HG02588 (cell line): ENCODE data around the gene CD2.

Source experiments
- ATAC-seq: cut with Tn5 transposase; IDR thresholded peaks from one replicate; pipeline ENCODE4 v1.9.1; 2021; ENCODE audit warnings: mild to moderate bottlenecking, moderate library complexity; ENCODE audit not compliant: unreplicated experiment

Gene CD2, protein sequence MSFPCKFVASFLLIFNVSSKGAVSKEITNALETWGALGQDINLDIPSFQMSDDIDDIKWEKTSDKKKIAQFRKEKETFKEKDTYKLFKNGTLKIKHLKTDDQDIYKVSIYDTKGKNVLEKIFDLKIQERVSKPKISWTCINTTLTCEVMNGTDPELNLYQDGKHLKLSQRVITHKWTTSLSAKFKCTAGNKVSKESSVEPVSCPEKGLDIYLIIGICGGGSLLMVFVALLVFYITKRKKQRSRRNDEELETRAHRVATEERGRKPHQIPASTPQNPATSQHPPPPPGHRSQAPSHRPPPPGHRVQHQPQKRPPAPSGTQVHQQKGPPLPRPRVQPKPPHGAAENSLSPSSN

DNA sequence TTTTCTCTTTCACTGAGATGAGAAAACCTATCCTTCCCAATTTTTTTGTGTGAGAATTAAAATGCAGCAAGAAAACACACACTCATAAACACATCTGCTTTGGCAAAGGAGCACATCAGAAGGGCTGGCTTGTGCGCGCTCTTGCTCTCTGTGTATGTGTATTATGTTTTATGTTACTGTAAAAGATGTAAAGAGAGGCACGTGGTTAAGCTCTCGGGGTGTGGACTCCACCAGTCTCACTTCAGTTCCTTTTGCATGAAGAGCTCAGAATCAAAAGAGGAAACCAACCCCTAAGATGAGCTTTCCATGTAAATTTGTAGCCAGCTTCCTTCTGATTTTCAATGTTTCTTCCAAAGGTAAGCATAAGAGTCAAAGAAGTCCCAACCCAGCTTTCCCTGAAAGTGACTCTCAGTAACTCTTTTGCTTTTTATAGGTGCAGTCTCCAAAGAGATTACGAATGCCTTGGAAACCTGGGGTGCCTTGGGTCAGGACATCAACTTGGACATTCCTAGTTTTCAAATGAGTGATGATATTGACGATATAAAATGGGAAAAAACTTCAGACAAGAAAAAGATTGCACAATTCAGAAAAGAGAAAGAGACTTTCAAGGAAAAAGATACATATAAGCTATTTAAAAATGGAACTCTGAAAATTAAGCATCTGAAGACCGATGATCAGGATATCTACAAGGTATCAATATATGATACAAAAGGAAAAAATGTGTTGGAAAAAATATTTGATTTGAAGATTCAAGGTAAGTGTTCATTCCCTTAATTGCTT is at the start of gene CD2:
CD2 (plus strand) TSS at position 233 of the 780 bp plus-strand sequence; CDS start at position 296, 63 bp downstream.
- ATAC-seq: no peak

DNA sequence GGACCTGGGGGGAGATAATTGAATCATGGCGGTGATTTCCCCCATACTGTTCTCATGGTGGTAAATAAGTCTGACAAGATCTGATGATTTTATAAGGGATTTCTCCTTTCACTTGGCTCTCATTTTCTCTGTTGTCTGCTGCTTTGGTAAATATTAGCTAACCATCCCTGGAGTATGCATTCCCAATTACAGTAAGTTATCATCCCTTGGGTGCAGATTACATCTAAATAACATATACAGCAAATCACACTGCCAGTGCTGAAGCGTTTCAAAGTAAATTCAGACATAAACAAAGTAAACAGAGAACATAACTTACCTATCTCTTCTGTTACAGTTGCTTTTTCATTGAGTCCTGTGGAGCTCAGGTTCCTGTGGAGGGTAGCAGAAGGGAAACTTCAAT is 48.1 kb upstream of the CD2 start:
- no peak for ATAC-seq

DNA sequence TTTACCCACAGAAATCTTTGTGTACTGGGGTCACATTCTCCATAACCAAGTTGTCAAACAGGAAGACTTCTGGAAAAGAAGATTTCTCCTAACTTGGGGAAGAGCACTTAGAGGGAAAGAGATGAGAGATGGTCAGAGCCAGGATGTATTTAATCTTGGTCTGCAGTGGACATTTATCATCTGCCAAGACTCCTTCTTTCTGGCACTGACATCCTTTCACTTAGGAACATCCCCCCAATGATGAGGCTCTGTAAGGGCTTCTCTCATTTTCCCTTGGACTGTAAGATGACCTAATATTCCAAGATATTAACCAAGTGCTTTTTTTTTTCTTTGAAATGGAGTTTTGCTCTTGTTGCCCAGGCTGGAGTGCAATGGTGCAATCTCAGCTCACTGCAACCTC is 47.4 kb upstream of the CD2 start:
- ATAC-seq: no peak

DNA sequence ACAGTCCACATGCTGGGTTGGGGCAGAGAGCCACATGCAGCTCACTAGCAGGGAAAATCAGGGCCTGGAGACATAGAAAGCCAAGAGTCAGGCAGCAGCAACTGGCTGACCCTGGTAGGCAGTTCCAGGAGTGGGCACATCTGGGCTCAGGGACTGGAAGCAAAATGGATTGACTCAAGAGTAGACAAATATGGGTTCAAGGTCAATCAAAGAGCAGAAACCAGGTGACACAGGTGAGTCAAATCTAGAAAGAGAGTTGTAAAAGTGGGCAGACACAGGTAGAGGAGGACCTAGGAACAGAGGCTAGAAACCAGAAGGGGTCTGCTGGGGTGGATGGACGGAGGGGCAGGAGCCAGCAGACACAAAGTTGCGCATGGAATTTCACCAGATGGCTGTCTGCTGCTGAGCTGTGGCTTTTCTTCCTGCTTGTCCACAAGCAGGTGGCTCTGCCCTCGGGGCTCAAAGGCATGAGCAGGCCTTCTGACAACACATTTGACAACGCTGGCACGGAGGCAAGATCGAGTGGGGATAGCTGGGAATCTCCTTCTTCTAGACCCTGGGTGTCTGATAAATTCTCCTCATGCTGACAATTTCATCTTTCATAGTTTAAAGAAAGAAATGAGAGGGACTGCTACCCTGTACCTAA is 45.9 kb upstream of the CD2 start:
- ATAC-seq: no peak

DNA sequence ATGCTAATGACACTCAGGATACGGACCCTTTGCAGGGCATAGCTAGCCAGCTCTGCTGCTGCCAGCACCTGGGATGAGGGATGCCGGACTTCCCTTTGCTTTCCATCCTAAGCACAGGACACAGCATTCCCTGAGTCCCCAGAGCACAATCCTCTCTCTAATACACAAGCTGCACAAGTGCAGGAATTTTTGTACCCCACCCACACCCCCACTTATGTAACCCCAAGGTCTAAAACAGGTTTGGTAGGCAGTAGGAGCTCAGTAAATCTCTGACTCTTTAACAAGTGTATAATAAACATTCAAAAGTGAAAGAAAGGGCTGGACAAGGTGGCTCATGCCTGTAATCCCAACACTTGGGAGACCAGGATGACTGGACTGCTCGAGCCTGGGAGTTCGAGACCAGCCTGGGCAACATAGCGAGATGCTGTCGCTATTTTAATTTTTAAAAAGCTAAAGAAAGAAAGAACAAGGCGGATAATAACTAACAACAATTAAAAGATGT is 44.5 kb upstream of the CD2 start:
- no peak for ATAC-seq

DNA sequence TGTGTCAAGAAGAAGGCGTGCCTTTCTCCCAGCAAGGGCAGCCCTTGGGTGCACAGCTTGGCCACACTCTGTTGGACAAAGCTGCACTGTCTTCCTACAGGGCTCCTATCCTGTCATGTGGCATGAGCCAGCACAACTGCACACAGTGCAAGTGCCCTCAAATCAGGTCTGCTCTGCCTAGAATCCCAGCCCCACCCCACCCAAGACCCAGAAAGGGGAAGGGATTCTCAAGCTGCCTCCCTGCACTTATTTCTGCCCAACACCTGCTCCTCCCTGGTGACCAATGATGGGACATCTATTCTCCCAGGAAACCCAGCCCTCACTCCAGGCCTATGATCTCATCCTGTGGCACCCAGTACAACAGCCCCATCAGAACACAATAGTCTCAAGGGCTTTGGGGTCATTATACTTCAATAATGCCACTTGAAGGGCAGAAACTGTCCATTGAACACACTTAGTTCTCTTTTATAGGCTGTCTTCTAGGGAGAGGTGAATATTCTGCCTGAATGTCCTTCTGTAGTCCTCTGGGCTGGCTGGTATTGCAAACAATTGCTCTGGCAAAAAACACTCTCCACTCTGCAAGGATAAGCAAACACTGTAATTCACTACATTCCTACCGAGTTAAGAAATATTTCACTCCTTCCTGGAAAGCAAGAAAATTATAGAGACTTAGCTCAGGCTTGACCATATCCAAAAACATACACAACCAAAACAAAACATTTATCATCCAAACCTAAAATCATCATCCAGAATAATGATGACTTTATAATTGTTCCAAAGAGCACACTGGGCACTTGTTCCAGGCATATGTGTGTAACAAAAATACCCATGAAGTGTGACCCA is 43.6 kb upstream of the CD2 start:
- no peak for ATAC-seq

DNA sequence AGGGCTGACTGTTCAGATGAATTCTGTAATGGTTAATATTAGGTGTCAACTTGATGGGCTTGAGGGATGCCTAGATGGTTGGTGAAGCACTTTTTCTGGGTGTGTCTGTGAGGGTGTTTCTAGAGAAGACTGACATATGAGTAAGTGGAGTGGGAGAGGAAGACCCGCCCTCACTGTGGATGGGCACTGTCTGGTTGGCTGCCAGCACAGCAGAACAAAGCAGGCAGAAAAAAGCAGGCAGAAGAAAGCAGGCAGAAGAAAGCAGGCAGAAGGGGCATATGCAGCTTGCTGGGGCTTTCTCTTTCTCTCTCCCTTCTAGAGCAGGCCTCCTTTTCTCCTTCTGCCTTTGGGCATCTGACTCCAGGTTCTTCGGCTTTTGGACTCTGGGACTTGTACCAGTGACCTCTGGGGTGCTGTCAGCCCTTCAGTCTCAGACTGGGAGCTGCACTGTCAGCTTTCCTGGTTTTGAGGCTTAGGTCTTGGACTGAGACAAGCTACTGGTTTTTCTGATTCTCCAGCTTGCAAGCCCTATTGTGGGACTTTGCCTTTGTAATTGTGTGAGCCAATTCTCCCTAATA is 42.9 kb upstream of the CD2 start:
- ATAC-seq: no peak

DNA sequence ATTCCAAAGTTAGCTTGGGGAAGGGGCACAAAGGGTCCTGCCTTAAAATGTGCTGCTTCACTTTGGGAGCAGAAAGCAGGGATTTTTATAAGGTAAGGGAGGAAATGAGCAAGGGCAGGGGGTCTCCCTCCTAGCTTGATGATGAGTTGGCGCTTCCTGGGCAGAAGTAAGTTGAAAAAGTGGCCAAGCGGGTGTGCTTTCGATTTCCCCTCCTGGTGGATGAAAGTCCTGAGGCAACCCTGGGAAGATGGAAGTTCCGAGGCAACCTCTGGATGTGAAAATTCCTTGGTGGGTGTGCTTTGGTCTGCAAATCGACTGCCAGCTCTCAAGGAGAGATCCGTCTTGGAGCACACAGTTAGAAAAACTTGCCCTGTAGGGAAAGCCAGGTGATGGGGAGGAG is 41.7 kb upstream of the CD2 start:
- ATAC-seq: no peak

DNA sequence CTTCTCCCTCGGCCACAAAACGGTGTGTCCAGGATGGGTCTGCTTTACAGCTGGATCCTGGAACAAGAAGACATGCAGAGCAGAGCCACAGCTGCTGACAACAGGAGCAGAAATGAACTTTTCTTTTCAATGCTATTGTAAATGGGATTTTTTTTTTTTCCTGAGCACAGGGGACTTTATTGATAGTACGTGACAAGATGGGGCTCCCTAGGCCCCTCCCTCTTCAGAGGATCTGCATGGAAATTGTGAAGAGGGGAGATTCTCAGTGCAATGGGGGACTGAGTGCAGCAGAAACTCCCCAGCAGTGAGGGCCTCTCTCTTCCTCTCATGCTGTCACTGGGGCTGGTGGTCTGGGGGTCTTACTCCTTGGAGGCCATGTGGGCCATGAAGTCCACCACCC is 40.8 kb upstream of the CD2 start:
- ATAC-seq: no peak

DNA sequence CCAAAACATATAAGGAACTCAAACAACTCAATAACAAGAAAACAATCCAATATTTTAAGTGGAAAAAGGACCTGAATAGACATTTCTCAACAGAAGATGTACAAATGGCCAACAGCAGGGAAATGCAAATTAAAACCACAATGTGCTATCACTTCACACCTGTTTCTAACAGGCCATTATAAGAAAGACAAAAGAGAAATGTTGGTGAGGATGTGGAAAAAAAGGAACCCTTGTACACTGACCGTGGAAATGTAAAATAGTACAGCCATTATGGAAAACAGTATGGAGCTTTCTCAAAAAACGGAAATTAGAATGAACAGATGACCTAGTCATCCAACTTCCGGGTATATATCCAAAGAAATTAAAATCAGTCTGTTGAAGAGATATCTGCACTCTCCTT is 37.8 kb upstream of the CD2 start:
- ATAC-seq: no peak

DNA sequence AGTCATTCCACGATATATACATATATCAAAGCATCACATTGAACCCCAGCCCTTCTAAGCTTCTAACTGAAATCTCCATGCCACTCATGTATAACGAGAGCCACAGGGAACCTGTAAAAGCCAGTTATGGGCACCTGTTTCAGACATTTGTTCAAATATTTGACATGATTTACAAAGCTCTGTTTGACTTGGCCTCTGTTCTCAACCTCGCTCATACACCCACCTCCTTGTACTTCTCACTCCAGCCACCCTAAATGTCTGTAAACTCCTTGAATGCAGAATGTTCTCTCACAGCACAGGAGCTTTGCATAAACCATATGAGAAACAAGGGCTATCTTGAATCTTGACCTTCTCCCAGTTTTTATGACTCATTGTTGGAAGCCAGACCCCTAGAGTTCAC is 36.9 kb upstream of the CD2 start:
- no peak for ATAC-seq

DNA sequence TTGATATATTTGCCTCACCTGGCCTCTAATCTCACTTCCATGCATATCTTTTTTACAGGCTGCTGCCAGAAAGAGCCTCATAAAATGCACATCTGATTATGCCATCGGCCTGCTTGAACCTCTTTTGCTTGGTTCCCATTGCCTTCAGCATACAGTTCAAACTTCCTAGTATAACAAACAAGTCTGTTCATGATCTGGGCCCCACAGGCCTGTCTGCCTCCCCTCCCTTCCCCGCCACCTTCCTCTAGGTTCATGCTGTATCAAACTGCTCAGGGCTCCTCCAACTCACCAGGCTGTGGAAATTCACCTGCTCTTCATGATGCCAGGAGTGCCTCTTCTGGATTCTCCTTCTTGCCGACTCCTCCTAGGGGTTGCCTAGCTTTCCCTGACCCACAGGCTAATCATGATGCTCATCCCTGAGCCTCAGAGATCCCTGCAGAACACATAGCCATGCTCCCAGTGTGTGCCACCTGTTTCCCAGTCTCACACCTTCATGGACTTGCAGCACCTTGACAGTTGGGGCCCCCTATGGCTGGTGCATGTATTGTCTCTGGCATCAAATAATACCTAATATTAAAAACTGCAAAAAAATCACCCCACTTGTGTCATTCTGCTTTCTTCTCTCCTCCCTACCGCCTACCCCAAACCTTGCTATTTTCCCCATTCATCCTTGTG is 33.7 kb upstream of the CD2 start:
- ATAC-seq: no peak

DNA sequence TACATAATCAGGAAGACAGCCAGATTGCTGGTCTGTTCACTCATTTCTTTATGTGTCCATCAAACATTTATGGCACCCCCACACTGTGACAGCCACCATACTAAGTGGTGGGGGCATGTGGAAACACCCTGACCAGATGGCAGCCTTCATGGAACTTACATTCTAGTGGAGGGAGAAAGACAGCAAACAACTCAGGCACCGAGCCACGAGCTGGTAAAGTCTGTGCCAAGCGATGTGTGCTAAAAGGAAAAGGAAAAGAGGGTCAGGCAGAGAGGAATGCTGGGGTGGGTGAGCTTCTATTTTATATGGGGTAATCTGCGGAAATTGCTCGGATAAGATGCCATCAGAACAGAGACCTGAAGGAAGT is 33.2 kb upstream of the CD2 start:
- ATAC-seq: no peak

DNA sequence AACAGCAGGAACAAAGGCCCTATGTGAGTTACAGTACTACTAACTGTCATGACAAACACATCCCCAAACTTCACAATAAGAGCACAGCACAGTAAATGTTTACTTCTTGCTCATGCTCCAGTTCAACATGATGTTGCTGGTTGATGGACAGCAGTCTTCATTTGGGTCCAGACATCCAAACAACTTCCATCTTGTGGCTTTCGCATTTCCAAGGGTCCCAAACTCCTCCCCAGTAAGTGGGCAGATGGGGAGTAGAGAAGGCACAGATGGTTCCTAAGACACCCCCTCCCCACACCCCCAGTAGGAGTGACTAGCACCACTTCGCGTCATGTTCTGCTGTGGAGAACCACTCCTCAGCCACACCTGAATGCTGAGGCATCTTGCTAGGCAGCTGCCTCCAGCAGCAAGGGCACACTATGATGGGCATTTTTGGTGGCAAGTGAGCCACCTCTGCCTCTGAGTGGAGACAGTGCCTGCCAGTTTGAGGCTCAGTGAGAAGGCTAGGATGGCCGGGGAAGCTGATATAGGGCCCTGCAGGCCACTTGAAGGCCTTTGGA is 32.7 kb upstream of the CD2 start:
- no peak for ATAC-seq

DNA sequence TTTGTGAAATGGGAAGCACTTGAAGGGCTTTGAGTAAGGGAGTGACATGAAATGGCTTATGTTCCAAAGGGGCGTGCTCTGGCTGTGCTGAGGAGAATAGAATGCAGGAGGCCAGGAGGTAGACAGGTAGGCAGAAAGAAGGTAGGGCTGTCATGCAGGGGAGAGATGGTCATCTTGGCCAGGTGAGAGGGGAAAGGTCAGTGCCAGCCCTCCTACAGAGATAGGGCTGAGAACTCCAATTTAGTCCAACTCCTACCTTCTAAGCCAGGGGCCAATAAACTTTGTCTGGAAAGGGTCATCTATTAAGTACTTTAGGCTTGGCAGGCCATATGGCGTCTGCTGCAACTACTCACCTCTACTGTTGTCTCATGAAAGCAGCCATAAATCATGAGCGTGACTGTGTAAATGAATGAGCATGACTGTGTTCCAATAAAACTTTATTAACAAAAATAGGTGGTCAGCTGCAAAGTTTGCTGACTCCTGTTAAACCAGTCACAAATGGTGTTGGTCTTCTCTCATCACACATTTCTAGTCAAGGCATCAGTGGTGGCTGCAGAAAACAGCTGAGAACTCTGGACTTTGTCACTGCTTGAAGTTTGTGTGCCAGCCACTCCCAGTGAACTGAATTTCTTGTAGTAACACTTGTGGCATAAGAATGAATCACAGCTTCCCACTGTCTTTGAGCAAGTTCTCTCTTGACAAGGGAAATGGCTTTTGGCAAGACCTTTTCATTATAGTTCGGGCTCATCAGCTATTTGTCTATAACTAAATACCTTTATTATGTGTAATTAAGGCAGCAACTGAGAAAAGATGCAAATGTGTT is 32.0 kb upstream of the CD2 start:
- ATAC-seq: no peak

DNA sequence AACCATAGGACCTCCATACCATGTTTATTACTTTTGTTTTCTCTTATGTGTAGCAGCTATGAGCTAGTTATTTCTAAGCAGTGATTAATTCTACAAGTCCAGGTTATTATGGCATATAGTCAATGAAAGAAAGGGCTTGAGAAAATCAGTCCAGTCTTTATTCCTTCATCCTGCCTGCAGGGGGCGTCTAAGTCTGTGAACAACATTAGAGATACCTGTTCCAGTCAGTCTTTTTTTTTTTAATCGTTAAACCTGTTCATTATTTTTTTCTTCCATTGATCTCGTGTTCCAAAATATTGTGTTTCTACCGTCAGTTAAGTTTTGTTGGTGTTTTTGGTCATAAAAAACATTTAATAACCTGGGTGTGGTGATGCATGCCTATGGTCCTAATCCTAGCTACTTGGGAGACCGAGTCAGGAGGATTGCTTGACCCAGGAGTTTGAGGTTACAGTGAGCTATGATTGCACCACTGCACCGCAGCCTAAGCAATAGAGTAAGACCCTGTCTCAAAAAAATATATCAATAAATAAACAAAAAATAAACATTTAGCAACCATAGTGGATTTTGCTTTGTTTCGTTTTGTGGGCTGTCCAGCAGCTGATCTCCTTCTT is 29.4 kb upstream of the CD2 start:
- no peak for ATAC-seq

DNA sequence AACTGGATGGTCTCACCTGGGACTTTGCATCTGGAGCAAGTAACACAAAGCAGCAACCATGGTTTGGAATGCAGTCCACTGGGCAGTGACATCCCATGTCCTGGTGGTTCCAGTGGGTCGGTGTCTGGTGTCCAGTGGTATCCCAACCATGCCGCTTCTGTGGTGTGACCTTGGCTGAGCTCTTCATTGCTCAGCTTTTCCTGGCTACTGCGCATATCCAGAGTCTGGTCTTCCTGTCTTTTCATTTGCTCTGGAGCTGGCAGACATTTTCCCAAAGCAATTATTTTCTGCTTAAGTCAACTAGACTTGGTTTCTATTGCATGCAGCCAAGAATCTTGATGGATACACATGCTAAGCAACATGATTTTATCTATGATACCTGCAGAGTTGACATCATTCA is 28.4 kb upstream of the CD2 start:
- no peak for ATAC-seq
